NB4 (cell line): ENCODE data around the gene HCFC1.

ENCODE experiments used
- MYC ChIP-seq: IDR thresholded peaks from 2 replicates; pipeline ENCODE4 v1.6.1; 2011; ENCODE audit warnings: low read depth, low read length
- POLR2A ChIP-seq: IDR thresholded peaks from 2 replicates; pipeline ENCODE4 v1.6.1; 2011; ENCODE audit warnings: mild to moderate bottlenecking; ENCODE audit not compliant: insufficient read length; ENCODE audit errors: extremely low read depth
- TF ChIP-seq, protein P1 (sequence below): IDR thresholded peaks from one replicate; pipeline ENCODE4 v1.5.1; 2012; ENCODE audit warnings: low read depth, low read length
- TF ChIP-seq, protein P2 (sequence below): IDR thresholded peaks from 2 replicates; pipeline ENCODE4 v1.6.1; 2011; ENCODE audit warnings: low read depth, low read length

DNA sequence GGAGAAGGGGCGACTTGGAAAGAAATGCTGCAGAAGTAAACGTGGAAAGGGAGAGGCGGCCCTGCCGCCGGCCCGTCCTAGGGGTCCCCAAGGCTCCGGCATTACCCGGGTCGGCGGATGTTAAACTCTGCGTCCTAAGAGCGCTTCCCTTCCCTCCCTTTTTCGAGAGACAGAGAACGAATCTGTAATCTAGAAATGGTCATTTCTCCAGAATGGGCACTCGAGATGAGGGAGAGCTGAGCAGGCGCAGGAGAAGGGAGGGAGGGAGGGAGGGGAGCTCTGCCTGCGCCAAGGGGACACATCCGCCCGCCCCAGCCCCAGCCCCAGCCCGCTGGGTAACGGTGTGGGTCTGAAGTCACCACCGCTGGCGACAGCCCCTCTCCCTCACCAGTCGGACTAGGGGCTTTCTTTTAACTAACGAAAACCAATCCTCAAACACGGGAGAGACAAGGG, 1.7 kb downstream of the HCFC1 start:
- TF ChIP-seq, protein P1, sequence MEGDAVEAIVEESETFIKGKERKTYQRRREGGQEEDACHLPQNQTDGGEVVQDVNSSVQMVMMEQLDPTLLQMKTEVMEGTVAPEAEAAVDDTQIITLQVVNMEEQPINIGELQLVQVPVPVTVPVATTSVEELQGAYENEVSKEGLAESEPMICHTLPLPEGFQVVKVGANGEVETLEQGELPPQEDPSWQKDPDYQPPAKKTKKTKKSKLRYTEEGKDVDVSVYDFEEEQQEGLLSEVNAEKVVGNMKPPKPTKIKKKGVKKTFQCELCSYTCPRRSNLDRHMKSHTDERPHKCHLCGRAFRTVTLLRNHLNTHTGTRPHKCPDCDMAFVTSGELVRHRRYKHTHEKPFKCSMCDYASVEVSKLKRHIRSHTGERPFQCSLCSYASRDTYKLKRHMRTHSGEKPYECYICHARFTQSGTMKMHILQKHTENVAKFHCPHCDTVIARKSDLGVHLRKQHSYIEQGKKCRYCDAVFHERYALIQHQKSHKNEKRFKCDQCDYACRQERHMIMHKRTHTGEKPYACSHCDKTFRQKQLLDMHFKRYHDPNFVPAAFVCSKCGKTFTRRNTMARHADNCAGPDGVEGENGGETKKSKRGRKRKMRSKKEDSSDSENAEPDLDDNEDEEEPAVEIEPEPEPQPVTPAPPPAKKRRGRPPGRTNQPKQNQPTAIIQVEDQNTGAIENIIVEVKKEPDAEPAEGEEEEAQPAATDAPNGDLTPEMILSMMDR = no peak
- TF ChIP-seq, protein P2, sequence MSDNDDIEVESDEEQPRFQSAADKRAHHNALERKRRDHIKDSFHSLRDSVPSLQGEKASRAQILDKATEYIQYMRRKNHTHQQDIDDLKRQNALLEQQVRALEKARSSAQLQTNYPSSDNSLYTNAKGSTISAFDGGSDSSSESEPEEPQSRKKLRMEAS = no peak
- TF ChIP-seq POLR2A (peak; percentile 15), MYC (no peak)
